IMR-90 (cell line): ENCODE measurements around the gene LRRC34. TPM values are rescaled to one million over a fixed set of nuclear protein-coding genes. Genes with fewer than 3 reads are reported as not detected.

ENCODE experiments used
- ATAC-seq: fragments of 200-7000 bp; cut with Tn5 transposase; 2 replicates; pipeline ENCODE4 v1.9.1; 2020; ENCODE audit warnings: low read depth, mild to moderate bottlenecking, moderate library complexity
- BruUV-seq: library from RNA; stranded (reverse); fragments of 400-500 nt; replicated peaks from 2 replicates; lab custom pipeline; 2021; lab: Mats Ljungman, UMichigan
- CTCF ChIA-PET: fragments of 300-600 bp; formaldehyde crosslinking; extraction: SDS; loops from one replicate; lab custom pipeline; 2021; ENCODE audit warnings: antibody characterized with exemption; lab: Yijun Ruan, JAX
- POLR2A ChIA-PET: fragments of 300-600 bp; sonication (Branson Sonifier 250); formaldehyde crosslinking; loops from one replicate; lab custom pipeline; 2022; ENCODE audit warnings: antibody characterized with exemption; ENCODE audit not compliant: unreplicated experiment; lab: Charles Lee
- DNase-seq: peaks from one replicate; pipeline ENCODE4 v3.0.0; 2013
- H2AFZ ChIP-seq: replicated peaks from 2 replicates; pipeline ENCODE3; 2013; ENCODE audit warnings: low read length, mild to moderate bottlenecking; ENCODE audit not compliant: poor library complexity
- H2AK5ac ChIP-seq: 2 replicates; pipeline ENCODE4 v1.6.1; 2013; ENCODE audit warnings: low read depth, low read length, inconsistent platforms
- H2AK9ac ChIP-seq: replicated peaks from 2 replicates; pipeline ENCODE3; 2013; ENCODE audit warnings: mild to moderate bottlenecking, low read depth, low read length, moderate library complexity; ENCODE audit not compliant: poor library complexity
- H2BK120ac ChIP-seq: 2 replicates; pipeline ENCODE4 v1.6.1; 2013; ENCODE audit warnings: low read depth, low read length, inconsistent platforms
- H2BK15ac ChIP-seq: 3 replicates; pipeline ENCODE4 v1.6.1; 2013; ENCODE audit warnings: low read depth, low read length, inconsistent platforms
- H2BK20ac ChIP-seq: 2 replicates; pipeline ENCODE4 v1.6.1; 2013; ENCODE audit warnings: low read depth, mild to moderate bottlenecking, inconsistent platforms, low read length, moderate library complexity
- H2BK5ac ChIP-seq: 2 replicates; pipeline ENCODE4 v1.6.1; 2013; ENCODE audit warnings: mild to moderate bottlenecking, low read depth, low read length, inconsistent platforms; ENCODE audit not compliant: poor library complexity, severe bottlenecking
- H3K14ac ChIP-seq: replicated peaks from 2 replicates; pipeline ENCODE4 v1.6.1; 2013; ENCODE audit warnings: low read depth, low read length, inconsistent platforms
- H3K18ac ChIP-seq: 2 replicates; pipeline ENCODE4 v1.6.1; 2013; ENCODE audit warnings: low read depth, low read length, control low read depth
- H3K23ac ChIP-seq: 2 replicates; pipeline ENCODE4 v1.6.1; 2013; ENCODE audit warnings: low read depth, low read length, inconsistent platforms
- H3K27ac ChIP-seq: 2 replicates; pipeline ENCODE4 v1.5.1; 2013; ENCODE audit warnings: mild to moderate bottlenecking, control low read depth, low read length; ENCODE audit not compliant: insufficient read depth
- H3K27me3 ChIP-seq: 2 replicates; pipeline ENCODE4 v1.6.1; 2013; ENCODE audit warnings: low read length; ENCODE audit not compliant: control insufficient read depth, insufficient read depth
- H3K36me3 ChIP-seq: 2 replicates; pipeline ENCODE4 v1.6.1; 2013; ENCODE audit warnings: low read length, mixed read lengths; ENCODE audit not compliant: control insufficient read depth, insufficient read depth
- H3K4ac ChIP-seq: 2 replicates; pipeline ENCODE4 v1.6.1; 2013; ENCODE audit warnings: low read depth, low read length, inconsistent platforms
- H3K4me1 ChIP-seq: 2 replicates; pipeline ENCODE4 v1.6.1; 2013; ENCODE audit warnings: low read length, mixed read lengths; ENCODE audit not compliant: control insufficient read depth, insufficient read depth
- H3K4me2 ChIP-seq: 2 replicates; pipeline ENCODE4 v1.6.1; 2013; ENCODE audit warnings: low read depth, mild to moderate bottlenecking, control low read depth, low read length, moderate library complexity
- H3K4me3 ChIP-seq: 2 replicates; pipeline ENCODE4 v1.5.1; 2013; ENCODE audit warnings: low read depth, mild to moderate bottlenecking, control low read depth, low read length, moderate library complexity; ENCODE audit not compliant: insufficient read depth
- H3K56ac ChIP-seq: 2 replicates; pipeline ENCODE4 v1.6.1; 2013; ENCODE audit warnings: low read length, inconsistent platforms; ENCODE audit not compliant: insufficient read depth; ENCODE audit errors: extremely low read depth
- H3K79me1 ChIP-seq, 2 experiments: 2 replicates each; pipeline ENCODE4 v1.6.1; 2013; ENCODE audit warnings: low read length in 2 of 2, inconsistent platforms in 1 of 2, low read depth in 1 of 2
- H3K9ac ChIP-seq: 2 replicates; pipeline ENCODE4 v1.6.1; 2013; ENCODE audit warnings: low read depth, low read length, control low read depth
- H3K9me1 ChIP-seq: 2 replicates; pipeline ENCODE4 v1.6.1; 2013; ENCODE audit warnings: low read length, inconsistent platforms; ENCODE audit not compliant: insufficient read depth
- H3K9me3 ChIP-seq: 2 replicates; pipeline ENCODE4 v1.6.1; 2013; ENCODE audit warnings: low read length; ENCODE audit not compliant: control insufficient read depth, insufficient read depth
- H4K20me1 ChIP-seq: 2 replicates; pipeline ENCODE4 v1.6.1; 2013; ENCODE audit warnings: low read length, inconsistent platforms; ENCODE audit not compliant: insufficient read depth
- H4K5ac ChIP-seq: 2 replicates; pipeline ENCODE4 v1.6.1; 2013; ENCODE audit warnings: mild to moderate bottlenecking, low read depth, low read length, control low read depth
- H4K8ac ChIP-seq, 2 experiments: 2 replicates each; pipeline ENCODE4 v1.6.1; 2013; ENCODE audit warnings: low read depth in 2 of 2, low read length in 2 of 2, control low read depth in 1 of 2, inconsistent platforms in 1 of 2
- H4K91ac ChIP-seq: 2 replicates; pipeline ENCODE4 v1.6.1; 2013; ENCODE audit warnings: low read depth, low read length, inconsistent platforms; ENCODE audit not compliant: insufficient read depth
- BHLHE40 ChIP-seq: fragments of 150-350 bp; IDR thresholded peaks from 2 replicates; pipeline ENCODE4 v1.6.1; 2016; ENCODE audit warnings: mild to moderate bottlenecking, low read depth, low read length
- CEBPB ChIP-seq: IDR thresholded peaks from 2 replicates; pipeline ENCODE4 v1.6.1; 2012; ENCODE audit warnings: low read depth, low read length, improper control_type of control experiment
- CHD1 ChIP-seq: IDR thresholded peaks from 2 replicates; pipeline ENCODE4 v1.6.1; 2012; ENCODE audit warnings: low read depth, low read length, improper control_type of control experiment
- FOS ChIP-seq: fragments of 150-350 bp; IDR thresholded peaks from 2 replicates; pipeline ENCODE4 v1.6.1; 2016; ENCODE audit warnings: low read depth, low read length
- MAFK ChIP-seq: IDR thresholded peaks from 2 replicates; pipeline ENCODE4 v1.6.1; 2012; ENCODE audit warnings: low read depth, low read length, improper control_type of control experiment
- MXI1 ChIP-seq: IDR thresholded peaks from 2 replicates; pipeline ENCODE4 v1.6.1; 2012; ENCODE audit warnings: low read depth, mild to moderate bottlenecking, low read length, moderate library complexity, borderline replicate concordance
- NFE2L2 ChIP-seq: fragments of 150-350 bp; IDR thresholded peaks from 2 replicates; pipeline ENCODE4 v1.6.1; 2016; ENCODE audit warnings: low read depth, mild to moderate bottlenecking, low read length
- POLR2A ChIP-seq: IDR thresholded peaks from 2 replicates; pipeline ENCODE4 v1.6.1; 2012; ENCODE audit warnings: mild to moderate bottlenecking, low read depth, low read length
- RCOR1 ChIP-seq: IDR thresholded peaks from 2 replicates; pipeline ENCODE4 v1.6.1; 2012; ENCODE audit warnings: mild to moderate bottlenecking, low read length, improper control_type of control experiment; ENCODE audit not compliant: insufficient replicate concordance
- WGBS, 2 experiments: methylation state at CpG; one replicate each; pipeline versions ENCODE4 v1.1.5 to v1.1.7; 2013; ENCODE audit warnings: missing lambda C conversion rate in 2 of 2; ENCODE audit not compliant: insufficient read length in 1 of 2; ENCODE audit errors: extremely low coverage in 2 of 2; 5-methylcytosine and 5-hydroxymethylcytosine counted together
- dilution Hi-C: fragments of 300-500 bp; cut with HindIII; formaldehyde crosslinking; loops from one replicate; pipeline ENCODE4 v1.14.3; 2018; ENCODE audit warnings: low sequenced_read_pairs; ENCODE audit not compliant: unreplicated experiment
- in situ Hi-C: fragments of 300-500 bp; cut with MboI; formaldehyde crosslinking; loops from 3 replicates; pipeline ENCODE4 v1.14.3; 2019; ENCODE audit warnings: low sequenced_read_pairs, inconsistent platforms, mixed read lengths
- intact Hi-C: fragments of 100-400 bp; cut with micrococcal nuclease; formaldehyde crosslinking; loops from 2 replicates; pipeline ENCODE4 v1.10.0; 2022
- polyA plus RNA-seq, 3 experiments: library from polyadenylated mRNA; depleted of rRNA; stranded (reverse); fragments of >200 nt; gene quantifications; 2 replicates each; pipeline ENCODE4 v1.2.3, GENCODE V29; 2012; ENCODE audit warnings: low replicate concordance in 1 of 3
- total RNA-seq: library from RNA; depleted of rRNA; stranded (reverse); fragments of >200 nt; gene quantifications from 2 replicates; pipeline ENCODE4 v1.2.3, GENCODE V29; 2012
- TF ChIP-seq, protein P1 (sequence below): fragments of 150-350 bp; IDR thresholded peaks from 2 replicates; pipeline ENCODE4 v1.6.1; 2017; ENCODE audit warnings: mild to moderate bottlenecking, antibody characterized with exemption, low read length, low read depth
- TF ChIP-seq, protein P2 (sequence below): conservative IDR thresholded peaks from 2 replicates; pipeline ENCODE4 v1.5.1; 2012; ENCODE audit warnings: mild to moderate bottlenecking, low read depth, low read length, improper control_type of control experiment

Gene LRRC34
- total and polyA plus RNA-seq, 2 of the 4 experiments (the other 2 are of a cell fraction) = 0.90 to 0.91 TPM

DNA sequence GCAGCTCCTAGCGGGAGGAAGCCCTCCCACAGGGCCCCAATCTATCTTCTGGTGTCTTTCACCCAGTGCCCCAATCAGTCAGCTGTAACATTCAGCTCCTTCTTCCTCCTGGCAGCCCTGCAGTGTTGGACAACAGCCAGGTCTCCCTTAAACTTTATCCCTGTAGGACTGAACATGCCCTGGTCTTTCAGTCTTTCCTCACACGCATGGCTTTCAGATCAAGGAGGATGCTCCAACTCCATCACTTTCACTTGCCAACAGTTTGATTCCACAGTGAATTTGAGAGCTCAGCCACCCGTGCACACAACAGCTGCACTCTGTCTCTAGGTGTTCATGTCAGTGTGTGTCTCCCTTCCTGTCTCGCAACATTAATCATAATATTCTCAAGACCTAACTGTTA, 28.5 kb upstream of the LRRC34 start:
- H4K20me1 ChIP-seq = no peaks in the 10 kb centered on the region
- no peaks in the 10 kb centered on the region for H3K36me3 ChIP-seq
- dilution Hi-C loops = no loop called here
- DNase-seq (no peak), ATAC-seq (no peak)
- TF ChIP-seq FOS (no peak), RCOR1 (no peak), CEBPB (no peak), CHD1 (no peak), NFE2L2 (no peak), POLR2A (no peak), MAFK (no peak), MXI1 (no peak), BHLHE40 (no peak)
- TF ChIP-seq, protein P1, sequence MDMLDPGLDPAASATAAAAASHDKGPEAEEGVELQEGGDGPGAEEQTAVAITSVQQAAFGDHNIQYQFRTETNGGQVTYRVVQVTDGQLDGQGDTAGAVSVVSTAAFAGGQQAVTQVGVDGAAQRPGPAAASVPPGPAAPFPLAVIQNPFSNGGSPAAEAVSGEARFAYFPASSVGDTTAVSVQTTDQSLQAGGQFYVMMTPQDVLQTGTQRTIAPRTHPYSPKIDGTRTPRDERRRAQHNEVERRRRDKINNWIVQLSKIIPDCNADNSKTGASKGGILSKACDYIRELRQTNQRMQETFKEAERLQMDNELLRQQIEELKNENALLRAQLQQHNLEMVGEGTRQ = no peak
- TF ChIP-seq, protein P2, sequence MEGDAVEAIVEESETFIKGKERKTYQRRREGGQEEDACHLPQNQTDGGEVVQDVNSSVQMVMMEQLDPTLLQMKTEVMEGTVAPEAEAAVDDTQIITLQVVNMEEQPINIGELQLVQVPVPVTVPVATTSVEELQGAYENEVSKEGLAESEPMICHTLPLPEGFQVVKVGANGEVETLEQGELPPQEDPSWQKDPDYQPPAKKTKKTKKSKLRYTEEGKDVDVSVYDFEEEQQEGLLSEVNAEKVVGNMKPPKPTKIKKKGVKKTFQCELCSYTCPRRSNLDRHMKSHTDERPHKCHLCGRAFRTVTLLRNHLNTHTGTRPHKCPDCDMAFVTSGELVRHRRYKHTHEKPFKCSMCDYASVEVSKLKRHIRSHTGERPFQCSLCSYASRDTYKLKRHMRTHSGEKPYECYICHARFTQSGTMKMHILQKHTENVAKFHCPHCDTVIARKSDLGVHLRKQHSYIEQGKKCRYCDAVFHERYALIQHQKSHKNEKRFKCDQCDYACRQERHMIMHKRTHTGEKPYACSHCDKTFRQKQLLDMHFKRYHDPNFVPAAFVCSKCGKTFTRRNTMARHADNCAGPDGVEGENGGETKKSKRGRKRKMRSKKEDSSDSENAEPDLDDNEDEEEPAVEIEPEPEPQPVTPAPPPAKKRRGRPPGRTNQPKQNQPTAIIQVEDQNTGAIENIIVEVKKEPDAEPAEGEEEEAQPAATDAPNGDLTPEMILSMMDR = no peak
- no peak overlapping the region for H2BK15ac ChIP-seq
- H3K56ac ChIP-seq = no peak overlapping the region
- no peaks in the 10 kb centered on the region for H3K27me3 ChIP-seq
- H3K9me1 ChIP-seq = 0 out of 2 replicates have a peak, but pooled peaks cover 4% of the 10 kb centered on the region
- 38% methylated on average over 1 of the region's 4 CpGs; no CpG with 5 or more reads in 1 of the 2 experiments for WGBS, 2 experiments
- H2AFZ ChIP-seq = peak overlapping the region; percentile 9
- no peak overlapping the region for H3K23ac ChIP-seq
- intact Hi-C loops = no loop called here
- ChIA-PET POLR2A (no interaction called here), CTCF (no interaction called here)
- H2AK5ac ChIP-seq = no peak overlapping the region
- H4K8ac ChIP-seq = no peak overlapping the region
- H2BK20ac ChIP-seq = no peak overlapping the region
- H3K4me3 ChIP-seq = no peak overlapping the region
- no peak overlapping the region for H3K9ac ChIP-seq
- H2BK120ac ChIP-seq = no peak overlapping the region; the same call in 1 of the 2 replicates
- in situ Hi-C loops = no loop called here
- no peaks in the 10 kb centered on the region for H3K79me1 ChIP-seq
- no TSS peak for BruUV-seq
- H2AK9ac ChIP-seq = no peak overlapping the region
- H4K5ac ChIP-seq = no peak overlapping the region
- H3K4me2 ChIP-seq = no peak overlapping the region
- H3K18ac ChIP-seq = no peak overlapping the region
- peaks cover 5% of the 10 kb centered on the region for H3K4me1 ChIP-seq
- no peak overlapping the region for H4K91ac ChIP-seq
- H3K14ac ChIP-seq = no peak overlapping the region
- H3K27ac ChIP-seq = no peak overlapping the region
- no peak overlapping the region for H3K4ac ChIP-seq
- no peaks in the 10 kb centered on the region for H3K9me3 ChIP-seq
- no peak overlapping the region for H2BK5ac ChIP-seq
